GM12892 (cell line): ENCODE data around the gene DOCK2.

Experiments used
- DNase-seq: peaks from one replicate; pipeline ENCODE4 v3.0.0; 2011; ENCODE audit not compliant: insufficient read length
- FAIRE-seq: peaks from 2 replicates; lab custom pipeline; 2011; peaks lifted over from hg19 to GRCh38; lab: Jason Lieb, UNC
- POLR2A ChIP-seq: IDR thresholded peaks from 2 replicates; pipeline ENCODE4 v1.6.1; 2011; ENCODE audit warnings: low read depth, low read length, control low read depth
- POLR2AphosphoS5 ChIP-seq: IDR thresholded peaks from 2 replicates; pipeline ENCODE4 v1.6.1; 2011; ENCODE audit warnings: low read depth, low read length, control low read depth
- TAF1 ChIP-seq: IDR thresholded peaks from 2 replicates; pipeline ENCODE4 v1.6.1; 2011; ENCODE audit warnings: low read depth, mild to moderate bottlenecking, control low read depth, low read length, borderline replicate concordance

Gene DOCK2

GRCh38 chr5:169886677-169887076 lies 249.6 kb downstream of the DOCK2 start:
- DNase-seq (no peak), FAIRE-seq (no peak)
- TF ChIP-seq TAF1, result no peak
- TF ChIP-seq POLR2A, result no peak
- TF ChIP-seq POLR2AphosphoS5, result no peak

- FAIRE-seq, result no peak
- no peak for DNase-seq
- no peak for TF ChIP-seq POLR2AphosphoS5
- TF ChIP-seq TAF1, result no peak
- TF ChIP-seq POLR2A, result no peak
Observed at GRCh38 chr5:169889572-169889971, 252.5 kb downstream of the DOCK2 start.

- FAIRE-seq (peak; percentile 27), DNase-seq (no peak)
- TF ChIP-seq POLR2AphosphoS5 (no peak), TAF1 (no peak), POLR2A (no peak)
Observed at GRCh38 chr5:169893010-169893409, 255.9 kb downstream of the DOCK2 start.

GRCh38 chr5:169893571-169893970 lies 256.5 kb downstream of the DOCK2 start:
- TF ChIP-seq TAF1 (no peak), POLR2A (no peak), POLR2AphosphoS5 (no peak)
- no peak for DNase-seq
- FAIRE-seq, result no peak

- TF ChIP-seq POLR2A, result no peak
- no peak for TF ChIP-seq POLR2AphosphoS5
- no peak for TF ChIP-seq TAF1
- FAIRE-seq (no peak), DNase-seq (no peak)
Observed at GRCh38 chr5:169895926-169896325, 258.9 kb downstream of the DOCK2 start.

- no peak for FAIRE-seq
Observed at GRCh38 chr5:169897481-169897880, 260.4 kb downstream of the DOCK2 start.

GRCh38 chr5:169901896-169902295 lies 264.8 kb downstream of the DOCK2 start:
- TF ChIP-seq POLR2A, result no peak
- TF ChIP-seq POLR2AphosphoS5, result no peak
- no peak for TF ChIP-seq TAF1
- FAIRE-seq (no peak), DNase-seq (no peak)

More at GRCh38 chr5:169897481-169897880, 260.4 kb downstream of the DOCK2 start:
- TF ChIP-seq TAF1 (no peak), POLR2AphosphoS5 (no peak), POLR2A (no peak)
- DNase-seq, result no peak

GRCh38 chr5:169904059-169904458 lies 267.0 kb downstream of the DOCK2 start:
- DNase-seq, result no peak
- TF ChIP-seq POLR2A (no peak), POLR2AphosphoS5 (no peak), TAF1 (no peak)
- FAIRE-seq, result peak; percentile 48

GRCh38 chr5:169904508-169904907 lies 267.4 kb downstream of the DOCK2 start:
- TF ChIP-seq POLR2AphosphoS5, result no peak
- TF ChIP-seq TAF1, result no peak
- no peak for DNase-seq
- FAIRE-seq, result peak; percentile 27

GRCh38 chr5:169905017-169905416 lies 267.9 kb downstream of the DOCK2 start:
- FAIRE-seq, result no peak

GRCh38 chr5:169906745-169907649 lies 269.9 kb downstream of the DOCK2 start:
- FAIRE-seq, result peak; percentile 33
- DNase-seq, result no peak
- TF ChIP-seq TAF1, result no peak
- no peak for TF ChIP-seq POLR2A
- no peak for TF ChIP-seq POLR2AphosphoS5

More at GRCh38 chr5:169905017-169905416, 267.9 kb downstream of the DOCK2 start:
- DNase-seq, result no peak
- no peak for TF ChIP-seq POLR2AphosphoS5
- no peak for TF ChIP-seq POLR2A
- no peak for TF ChIP-seq TAF1

- FAIRE-seq (no peak), DNase-seq (no peak)
- TF ChIP-seq TAF1, result no peak
- TF ChIP-seq POLR2A, result no peak
- TF ChIP-seq POLR2AphosphoS5, result no peak
Observed at GRCh38 chr5:169908864-169909263, 271.8 kb downstream of the DOCK2 start.
